Lower leg skin (tissue), 4 donors: Measurements from ENCODE around the gene CD226. TPM values are rescaled to one million over a fixed set of nuclear protein-coding genes. Genes with fewer than 3 reads are reported as not detected.

Source experiments
- DNase-seq, 2 donors: peaks; one replicate each; pipeline ENCODE4 v3.0.0-alpha.2; 2019; ENCODE audit warnings: low spot score in 2 of 2
- H3K4me3 ChIP-seq: fragments of 200-600 bp; sonication (generic); 2 replicates; pipeline ENCODE4 v1.5.1; 2017; ENCODE audit warnings: mild to moderate bottlenecking, low read depth; ENCODE audit not compliant: poor library complexity, severe bottlenecking
- POLR2A ChIP-seq, 2 donors: fragments of 450-650 bp; IDR thresholded peaks; one replicate each; pipeline ENCODE4 v1.6.1; 2016 to 2017; ENCODE audit warnings: antibody characterized with exemption in 2 of 2, mild to moderate bottlenecking in 1 of 2, moderate library complexity in 1 of 2
- WGBS, 2 donors: methylation state at CpG; one replicate each; pipeline ENCODE4 v1.1.5; 2018; 5-methylcytosine and 5-hydroxymethylcytosine counted together
- intact Hi-C: fragments of 100-400 bp; cut with DNase I; formaldehyde crosslinking; loops from one replicate; pipeline ENCODE4 v1.15.0; 2023; ENCODE audit warnings: low total_unique reads
- total RNA-seq, 4 donors: library from RNA; depleted of rRNA; stranded (reverse); fragments of >200 nt; gene quantifications; one replicate each; pipeline ENCODE4 v1.1.0, GENCODE V29; 2016
- TF ChIP-seq, protein P1 (sequence below), 3 donors: fragments of 450-650 bp; IDR thresholded peaks; one replicate each; pipeline ENCODE4 v1.5.1; 2016; ENCODE audit warnings: antibody characterized with exemption in 3 of 3, mild to moderate bottlenecking in 3 of 3, moderate library complexity in 2 of 3

Gene CD226
- total RNA-seq, 4 donors from 2014 or later = 0.13 to 0.29 (median 0.26) TPM; not detected in 1

DNA sequence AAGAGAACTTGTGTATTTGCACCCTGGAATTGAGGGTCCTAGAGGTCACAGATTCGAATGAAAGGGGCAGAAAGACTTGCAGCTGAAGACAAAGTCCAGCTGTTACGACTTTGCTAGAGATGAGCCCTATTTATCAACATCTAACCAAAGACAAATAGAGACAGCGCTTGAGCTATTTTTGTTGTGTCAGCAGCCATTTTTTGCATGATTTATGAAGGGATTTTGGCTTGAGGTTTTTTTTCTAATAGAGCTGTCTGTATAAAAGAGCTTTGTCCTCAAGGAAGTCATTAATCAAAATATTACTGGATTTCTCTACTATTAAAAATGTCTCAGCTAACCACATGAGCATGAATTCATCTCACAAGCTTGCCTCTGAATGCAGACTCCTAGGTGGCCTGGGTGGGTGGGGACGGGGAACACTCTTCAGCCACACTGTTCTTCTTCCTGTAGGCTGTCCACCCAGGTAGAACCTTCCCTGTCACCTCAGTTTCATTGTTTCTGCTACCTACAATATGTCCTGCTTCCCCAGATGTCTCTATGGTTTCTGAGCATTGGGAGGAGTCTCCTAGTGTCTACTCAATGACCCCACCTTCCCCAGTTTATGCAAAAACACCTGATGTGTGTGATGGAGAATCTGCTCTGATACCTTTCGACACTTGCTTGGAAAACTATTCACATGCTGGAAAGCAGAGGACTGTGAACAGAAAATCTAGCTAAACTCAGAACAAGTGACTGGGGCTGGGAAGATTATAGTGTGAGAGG is 7.2 kb upstream of the CD226 start:
- no peak for TF ChIP-seq POLR2A (IDR thresholded peaks at IDR 0.05)
- TF ChIP-seq, protein P1, sequence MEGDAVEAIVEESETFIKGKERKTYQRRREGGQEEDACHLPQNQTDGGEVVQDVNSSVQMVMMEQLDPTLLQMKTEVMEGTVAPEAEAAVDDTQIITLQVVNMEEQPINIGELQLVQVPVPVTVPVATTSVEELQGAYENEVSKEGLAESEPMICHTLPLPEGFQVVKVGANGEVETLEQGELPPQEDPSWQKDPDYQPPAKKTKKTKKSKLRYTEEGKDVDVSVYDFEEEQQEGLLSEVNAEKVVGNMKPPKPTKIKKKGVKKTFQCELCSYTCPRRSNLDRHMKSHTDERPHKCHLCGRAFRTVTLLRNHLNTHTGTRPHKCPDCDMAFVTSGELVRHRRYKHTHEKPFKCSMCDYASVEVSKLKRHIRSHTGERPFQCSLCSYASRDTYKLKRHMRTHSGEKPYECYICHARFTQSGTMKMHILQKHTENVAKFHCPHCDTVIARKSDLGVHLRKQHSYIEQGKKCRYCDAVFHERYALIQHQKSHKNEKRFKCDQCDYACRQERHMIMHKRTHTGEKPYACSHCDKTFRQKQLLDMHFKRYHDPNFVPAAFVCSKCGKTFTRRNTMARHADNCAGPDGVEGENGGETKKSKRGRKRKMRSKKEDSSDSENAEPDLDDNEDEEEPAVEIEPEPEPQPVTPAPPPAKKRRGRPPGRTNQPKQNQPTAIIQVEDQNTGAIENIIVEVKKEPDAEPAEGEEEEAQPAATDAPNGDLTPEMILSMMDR (IDR thresholded peaks at IDR 0.05) = no peak
- H3K4me3 ChIP-seq = no peak overlapping the region
- intact Hi-C loops = no loop called here
- 49 to 60% methylated on average over 5 of the region's 5 CpGs for WGBS, 2 donors
- DNase-seq = no peak

DNA sequence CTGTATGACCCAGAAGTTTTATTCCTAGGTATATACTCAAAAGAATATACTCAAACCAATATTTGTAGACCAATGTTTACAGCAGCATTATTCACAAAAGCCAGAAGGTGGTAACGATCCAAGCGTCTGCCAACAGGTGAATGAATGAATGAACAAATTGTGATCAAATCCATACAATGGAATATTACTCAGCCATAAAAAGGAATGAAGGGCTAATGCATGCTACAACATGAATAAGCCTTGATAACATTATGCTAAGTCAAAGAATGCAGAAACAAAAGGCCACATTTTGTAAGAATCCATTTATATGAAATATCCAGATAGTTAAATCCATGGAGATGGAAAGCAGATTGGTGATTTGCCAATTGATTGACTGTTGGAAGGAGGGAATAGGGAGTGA is 5.5 kb upstream of the CD226 start:
- WGBS, 2 donors = 95 to 96% methylated on average over 2 of the region's 2 CpGs
- DNase-seq = no peak
- intact Hi-C loops = no loop called here
- no peak for TF ChIP-seq POLR2A (IDR thresholded peaks at IDR 0.05)
- TF ChIP-seq, protein P1 (IDR thresholded peaks at IDR 0.05) = no peak
- H3K4me3 ChIP-seq = no peak overlapping the region

DNA sequence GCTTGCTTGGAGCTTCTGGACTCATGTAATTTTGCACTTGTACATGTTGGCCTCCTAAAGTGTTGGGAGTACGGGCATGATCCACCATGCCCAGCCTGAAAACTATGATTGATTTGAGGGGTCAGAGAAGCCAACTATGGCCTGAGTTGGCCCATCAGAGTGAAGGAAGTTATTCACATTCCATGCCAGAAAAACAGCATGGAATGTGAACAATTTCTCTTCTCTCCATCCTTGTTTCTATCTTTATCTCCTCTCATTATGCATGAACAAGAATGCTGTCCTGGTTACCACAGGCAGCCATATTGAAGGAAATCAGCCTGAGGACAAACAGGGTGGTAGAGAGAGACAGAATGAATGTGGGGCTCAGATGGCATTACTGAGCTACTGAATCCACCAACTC is 3.5 kb upstream of the CD226 start:
- 69% methylated on average over 1 of the region's 1 CpG for WGBS, 2 donors
- intact Hi-C loops = no loop called here
- no peak overlapping the region for H3K4me3 ChIP-seq
- DNase-seq = no peak
- TF ChIP-seq POLR2A (IDR thresholded peaks at IDR 0.05) = no peak
- TF ChIP-seq, protein P1 (IDR thresholded peaks at IDR 0.05) = no peak

DNA sequence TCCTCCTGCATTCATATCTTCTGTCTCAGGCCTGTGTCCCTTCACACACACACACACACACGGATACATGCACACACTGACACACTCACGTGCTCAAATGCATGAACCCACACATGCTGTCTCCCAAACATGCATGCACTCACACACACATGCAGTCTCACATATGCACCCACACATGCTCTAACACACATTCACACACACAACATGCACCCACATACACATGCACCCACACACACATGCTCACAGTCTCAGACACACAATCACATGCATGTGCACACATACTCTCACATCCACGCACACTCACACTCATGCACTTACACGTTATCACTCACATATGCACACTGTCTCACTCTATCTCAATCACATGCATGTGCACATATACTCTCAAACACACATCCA is 1.9 kb upstream of the CD226 start:
- DNase-seq = no peak
- TF ChIP-seq, protein P1 (IDR thresholded peaks at IDR 0.05) = no peak
- no peak for TF ChIP-seq POLR2A (IDR thresholded peaks at IDR 0.05)
- H3K4me3 ChIP-seq = no peak overlapping the region
- intact Hi-C loops = no loop called here
- 91 to 92% methylated on average over 4 of the region's 4 CpGs for WGBS, 2 donors

- H3K4me3 ChIP-seq = no peak overlapping the region
- 43 to 57% methylated on average over 15 of the region's 15 CpGs for WGBS, 2 donors
These were observed 1.4 kb upstream of the CD226 start for GRCh38 chr18:69948919-69949537.

More at GRCh38 chr18:69948919-69949537, 1.4 kb upstream of the CD226 start:
- intact Hi-C loops = no loop called here
- TF ChIP-seq, protein P1 (IDR thresholded peaks at IDR 0.05) = no peak
- no peak for TF ChIP-seq POLR2A (IDR thresholded peaks at IDR 0.05)
- no peak for DNase-seq
